Fibroblast of lung (primary cell): Measurements from ENCODE around the gene HIVEP3.

Experiments used
- CTCF ChIP-seq, 2 donors: IDR thresholded peaks in 1 of 2; conservative IDR thresholded peaks in 1 of 2; 1 replicate in 1 of 2; 2 replicates in 1 of 2; pipeline ENCODE4 v1.5.1; 2011 to 2012; ENCODE audit warnings: low read length in 2 of 2, control low read depth in 1 of 2, inconsistent platforms in 1 of 2, low read depth in 1 of 2, mild to moderate bottlenecking in 1 of 2
- EZH2 ChIP-seq: IDR thresholded peaks from 2 replicates; pipeline ENCODE4 v1.5.1; 2012; ENCODE audit warnings: low read length, control low read depth, mild to moderate bottlenecking; ENCODE audit errors: missing control alignments

GRCh38 chr1:41767534-41768525 is 150.9 kb downstream of the HIVEP3 start:
- TF ChIP-seq CTCF (conservative IDR thresholded peaks at IDR 0.05 in 1 of 2, IDR thresholded peaks at IDR 0.05 in 1 of 2; ENCODE audit: low read depth in 1 of 2, low read length in 2 of 2) (no peak), EZH2 (no peak)
